ENCODE results near the gene MAGEH1. TPM values are rescaled to one million over a fixed set of nuclear protein-coding genes. Genes with fewer than 3 reads are reported as not detected.
"Not testable (repeated sequence)": the region's sequence is repeated elsewhere in the genome, so short reads cannot be mapped to it uniquely, and the experiment has no call there.

Gene MAGEH1, protein sequence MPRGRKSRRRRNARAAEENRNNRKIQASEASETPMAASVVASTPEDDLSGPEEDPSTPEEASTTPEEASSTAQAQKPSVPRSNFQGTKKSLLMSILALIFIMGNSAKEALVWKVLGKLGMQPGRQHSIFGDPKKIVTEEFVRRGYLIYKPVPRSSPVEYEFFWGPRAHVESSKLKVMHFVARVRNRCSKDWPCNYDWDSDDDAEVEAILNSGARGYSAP
- 23.7 TPM for total RNA-seq
- polyA plus RNA-seq (ENCODE audit: insufficient read depth, low read depth, low replicate concordance): 47.3 TPM
- long read RNA-seq, donor 1, transcript MAGEH1-201 (1 exons, 1,462 nt): major isoform, 54 of 54 reads
- long read RNA-seq, donor 1, partial matches to known transcripts: 0 of 54 reads
- long read RNA-seq, donor 1, other reads (novel, unspliced or antisense): 0 of 54 reads
- long read RNA-seq, donor 2, transcript MAGEH1-201 (1 exons, 1,462 nt): major isoform, 78 of 78 reads
- long read RNA-seq, donor 2, partial matches to known transcripts: 0 of 78 reads
- long read RNA-seq, donor 2, other reads (novel, unspliced or antisense): 0 of 78 reads
- long read RNA-seq, donor 3, transcript MAGEH1-201 (1 exons, 1,462 nt): major isoform, 107 of 107 reads
- long read RNA-seq, donor 3, partial matches to known transcripts: 0 of 107 reads
- long read RNA-seq, donor 3, other reads (novel, unspliced or antisense): 0 of 107 reads
- long read RNA-seq, donor 4, transcript MAGEH1-201 (1 exons, 1,462 nt): major isoform, 49 of 49 reads
- long read RNA-seq, donor 4, partial matches to known transcripts: 0 of 49 reads
- long read RNA-seq, donor 4, other reads (novel, unspliced or antisense): 0 of 49 reads
- long read RNA-seq, donor 5, transcript MAGEH1-201 (1 exons, 1,462 nt): major isoform, 6 of 6 reads
- long read RNA-seq, donor 5, partial matches to known transcripts: 0 of 6 reads
- long read RNA-seq, donor 5, other reads (novel, unspliced or antisense): 0 of 6 reads
- long read RNA-seq, donor 6, transcript MAGEH1-201 (1 exons, 1,462 nt): major isoform, 158 of 158 reads
- long read RNA-seq, donor 6, partial matches to known transcripts: 0 of 158 reads
- long read RNA-seq, donor 6, other reads (novel, unspliced or antisense): 0 of 158 reads
- long read RNA-seq, donor 7, transcript MAGEH1-201 (1 exons, 1,462 nt): major isoform, 31 of 31 reads
- long read RNA-seq, donor 7, partial matches to known transcripts: 0 of 31 reads
- long read RNA-seq, donor 7, other reads (novel, unspliced or antisense): 0 of 31 reads
- long read RNA-seq, donor 8, transcript MAGEH1-201 (1 exons, 1,462 nt): major isoform, 72 of 72 reads
- long read RNA-seq, donor 8, partial matches to known transcripts: 0 of 72 reads
- long read RNA-seq, donor 8, other reads (novel, unspliced or antisense): 0 of 72 reads
- long read RNA-seq, donor 9, transcript MAGEH1-201 (1 exons, 1,462 nt): major isoform, 45 of 45 reads
- long read RNA-seq, donor 9, partial matches to known transcripts: 0 of 45 reads
- long read RNA-seq, donor 9, other reads (novel, unspliced or antisense): 0 of 45 reads
- long read RNA-seq, donor 10, transcript MAGEH1-201 (1 exons, 1,462 nt): major isoform, 65 of 65 reads
- long read RNA-seq, donor 10, partial matches to known transcripts: 0 of 65 reads
- long read RNA-seq, donor 10, other reads (novel, unspliced or antisense): 0 of 65 reads

DNA sequence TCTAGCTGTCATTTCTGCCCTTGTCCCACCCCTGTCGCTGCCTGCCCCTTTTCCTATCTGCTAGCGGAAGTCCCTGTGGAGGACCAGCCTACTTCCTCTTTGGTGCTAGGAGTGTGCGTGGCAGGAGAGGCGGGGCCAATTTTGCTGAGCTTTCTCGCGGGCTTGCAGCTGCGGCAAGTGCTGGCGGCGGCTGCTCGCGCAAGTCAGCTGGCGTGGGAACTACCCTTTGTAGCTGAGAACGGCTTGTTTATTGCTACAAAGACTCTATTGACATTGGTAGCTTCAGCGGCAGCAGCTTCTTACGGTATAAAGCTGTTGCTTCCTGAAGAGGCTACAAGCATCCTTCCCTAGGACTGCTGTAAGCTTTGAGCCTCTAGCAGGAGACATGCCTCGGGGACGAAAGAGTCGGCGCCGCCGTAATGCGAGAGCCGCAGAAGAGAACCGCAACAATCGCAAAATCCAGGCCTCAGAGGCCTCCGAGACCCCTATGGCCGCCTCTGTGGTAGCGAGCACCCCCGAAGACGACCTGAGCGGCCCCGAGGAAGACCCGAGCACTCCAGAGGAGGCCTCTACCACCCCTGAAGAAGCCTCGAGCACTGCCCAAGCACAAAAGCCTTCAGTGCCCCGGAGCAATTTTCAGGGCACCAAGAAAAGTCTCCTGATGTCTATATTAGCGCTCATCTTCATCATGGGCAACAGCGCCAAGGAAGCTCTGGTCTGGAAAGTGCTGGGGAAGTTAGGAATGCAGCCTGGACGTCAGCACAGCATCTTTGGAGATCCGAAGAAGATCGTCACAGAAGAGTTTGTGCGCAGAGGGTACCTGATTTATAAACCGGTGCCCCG lies at the start of gene MAGEH1:
Gene MAGEH1 (plus strand): TSS at position 138 of the 843 bp plus-strand sequence. CDS start 248 bp downstream, at position 386.
- Histone ChIP-seq H3K4me1 (ENCODE audit: control insufficient read depth in 2 of 3, insufficient read depth in 2 of 3, low read depth in 1 of 3, low read length in 3 of 3) (peaks cover 0 to 4% (median 2%) of the 10 kb centered on the region in 3 donors), H3K9me3 (ENCODE audit: control insufficient read depth in 2 of 3, insufficient read depth in 1 of 3, low read length in 3 of 3) (no peaks in the 10 kb centered on the region), H3K27ac (ENCODE audit: low read depth in 2 of 2, low read length in 2 of 2) (peak within 1 kb of the TSS; percentile 7 to 81), H3K9ac (ENCODE audit: low read length in 3 of 3) (peak within 1 kb of the TSS; percentile 38 to 74 (median 63)), H3K36me3 (ENCODE audit: control insufficient read depth in 2 of 3, insufficient read depth in 3 of 3, low read length in 3 of 3) (no peaks in the 10 kb centered on the region), H3K27me3 (ENCODE audit: control insufficient read depth, insufficient read depth, low read length) (no peaks in the 10 kb centered on the region), H3K4me3 (ENCODE audit: low read length in 3 of 3) (peak within 1 kb of the TSS; percentile 83 to 86 (median 84))
- FAIRE-seq (no peak), DNase-seq (peak; percentile 87 to 96 (median 91))
- TF ChIP-seq, protein P1, sequence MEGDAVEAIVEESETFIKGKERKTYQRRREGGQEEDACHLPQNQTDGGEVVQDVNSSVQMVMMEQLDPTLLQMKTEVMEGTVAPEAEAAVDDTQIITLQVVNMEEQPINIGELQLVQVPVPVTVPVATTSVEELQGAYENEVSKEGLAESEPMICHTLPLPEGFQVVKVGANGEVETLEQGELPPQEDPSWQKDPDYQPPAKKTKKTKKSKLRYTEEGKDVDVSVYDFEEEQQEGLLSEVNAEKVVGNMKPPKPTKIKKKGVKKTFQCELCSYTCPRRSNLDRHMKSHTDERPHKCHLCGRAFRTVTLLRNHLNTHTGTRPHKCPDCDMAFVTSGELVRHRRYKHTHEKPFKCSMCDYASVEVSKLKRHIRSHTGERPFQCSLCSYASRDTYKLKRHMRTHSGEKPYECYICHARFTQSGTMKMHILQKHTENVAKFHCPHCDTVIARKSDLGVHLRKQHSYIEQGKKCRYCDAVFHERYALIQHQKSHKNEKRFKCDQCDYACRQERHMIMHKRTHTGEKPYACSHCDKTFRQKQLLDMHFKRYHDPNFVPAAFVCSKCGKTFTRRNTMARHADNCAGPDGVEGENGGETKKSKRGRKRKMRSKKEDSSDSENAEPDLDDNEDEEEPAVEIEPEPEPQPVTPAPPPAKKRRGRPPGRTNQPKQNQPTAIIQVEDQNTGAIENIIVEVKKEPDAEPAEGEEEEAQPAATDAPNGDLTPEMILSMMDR (IDR thresholded peaks at IDR 0.05; ENCODE audit: borderline replicate concordance, extremely low read depth, insufficient read depth): no peak
- intact Hi-C loops (cut with DNase I): no loop called here

DNA sequence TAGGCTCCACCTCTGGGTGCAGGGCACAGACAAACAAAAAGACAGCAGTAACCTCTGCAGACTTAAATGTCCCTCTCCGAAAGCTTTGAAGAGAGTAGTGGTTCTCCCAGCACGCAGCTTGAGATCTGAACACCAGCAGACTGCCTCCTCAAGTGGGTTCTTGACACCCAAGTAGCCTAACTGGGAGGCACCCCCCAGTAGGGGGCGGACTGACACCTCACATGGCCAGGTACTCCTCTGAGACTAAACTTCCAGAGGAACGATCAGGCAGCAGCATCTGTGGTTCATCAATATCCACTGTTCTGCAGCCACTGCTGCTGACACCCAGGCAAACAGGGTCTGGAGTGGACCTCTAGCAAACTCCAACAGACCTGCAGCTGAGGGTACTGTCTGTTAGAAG lies 24.8 kb upstream of the MAGEH1 start:
- DNase-seq; H3K4me1 ChIP-seq (ENCODE audit: control insufficient read depth in 2 of 3, insufficient read depth in 2 of 3, low read depth in 1 of 3, low read length in 3 of 3); FAIRE-seq; H3K27ac ChIP-seq (ENCODE audit: low read depth in 2 of 2, low read length in 2 of 2); H3K27me3 ChIP-seq (ENCODE audit: control insufficient read depth, insufficient read depth, low read length); H3K9ac ChIP-seq (ENCODE audit: low read length in 3 of 3); H3K36me3 ChIP-seq (ENCODE audit: control insufficient read depth in 2 of 3, insufficient read depth in 3 of 3, low read length in 3 of 3); intact Hi-C loops (cut with DNase I); H3K9me3 ChIP-seq (ENCODE audit: control insufficient read depth in 2 of 3, insufficient read depth in 1 of 3, low read length in 3 of 3); H3K4me3 ChIP-seq (ENCODE audit: low read length in 3 of 3): not testable (repeated sequence)

DNA sequence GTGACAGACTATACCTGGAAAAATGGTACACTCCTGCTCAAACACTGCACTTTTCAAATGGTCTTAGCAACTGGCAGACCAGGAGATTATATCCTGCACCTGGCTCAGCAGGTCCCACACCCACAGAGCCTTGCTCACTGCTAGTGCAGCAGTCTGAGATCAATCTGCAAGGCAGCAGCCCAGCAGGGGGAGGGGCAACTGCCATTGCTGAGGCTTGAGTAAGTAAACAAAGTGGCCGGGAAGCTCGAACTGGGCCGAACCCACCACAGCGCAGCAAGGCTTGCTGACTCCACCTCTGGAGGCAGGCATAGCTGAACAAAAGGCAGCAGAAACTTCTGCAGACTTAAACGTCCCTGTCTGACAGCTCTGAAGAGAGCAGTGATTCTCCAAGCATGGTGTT lies 8.5 kb upstream of the MAGEH1 start:
- FAIRE-seq; H3K27ac ChIP-seq (ENCODE audit: low read depth in 2 of 2, low read length in 2 of 2); H3K36me3 ChIP-seq (ENCODE audit: control insufficient read depth in 2 of 3, insufficient read depth in 3 of 3, low read length in 3 of 3); intact Hi-C loops (cut with DNase I); H3K9me3 ChIP-seq (ENCODE audit: control insufficient read depth in 2 of 3, insufficient read depth in 1 of 3, low read length in 3 of 3); H3K9ac ChIP-seq (ENCODE audit: low read length in 3 of 3); H3K27me3 ChIP-seq (ENCODE audit: control insufficient read depth, insufficient read depth, low read length); H3K4me3 ChIP-seq (ENCODE audit: low read length in 3 of 3); H3K4me1 ChIP-seq (ENCODE audit: control insufficient read depth in 2 of 3, insufficient read depth in 2 of 3, low read depth in 1 of 3, low read length in 3 of 3): not testable (repeated sequence)
- DNase-seq: peak in 1 of 5 donors; percentile 36

Measured in kidney (tissue), 22 donors.